Kidney (tissue), 14 donors: Measurements from ENCODE around the gene MYORG. TPM values are rescaled to one million over a fixed set of nuclear protein-coding genes. Genes with fewer than 3 reads are reported as not detected.

Experiments
- DNase-seq, 5 donors: peaks; one replicate each; pipeline ENCODE4 v3.0.0-alpha.2; 2013 to 2020
- FAIRE-seq: peaks from 2 replicates; lab custom pipeline; 2012; peaks lifted over from hg19 to GRCh38; lab: Jason Lieb, UNC
- H3K27ac ChIP-seq, 2 donors: one replicate each; pipeline ENCODE4 v1.7.0; 2013; ENCODE audit warnings: low read depth in 2 of 2, low read length in 2 of 2, inconsistent platforms in 1 of 2
- H3K27me3 ChIP-seq: one replicate; pipeline ENCODE4 v1.7.1; 2013; ENCODE audit warnings: low read length, inconsistent platforms; ENCODE audit not compliant: control insufficient read depth, insufficient read depth
- H3K36me3 ChIP-seq, 3 donors: one replicate each; pipeline versions ENCODE4 v1.7.0 to v1.7.1; 2013; ENCODE audit warnings: low read length in 3 of 3, control low read depth in 1 of 3, inconsistent platforms in 1 of 3; ENCODE audit not compliant: insufficient read depth in 3 of 3, control insufficient read depth in 2 of 3
- H3K4me1 ChIP-seq, 3 donors: one replicate each; pipeline versions ENCODE4 v1.7.0 to v1.7.1; 2013; ENCODE audit warnings: low read length in 3 of 3, inconsistent platforms in 1 of 3, low read depth in 1 of 3; ENCODE audit not compliant: control insufficient read depth in 2 of 3, insufficient read depth in 2 of 3
- H3K4me3 ChIP-seq, 3 donors: one replicate each; pipeline versions ENCODE4 v1.7.0 to v1.8.1; 2013; ENCODE audit warnings: low read length in 3 of 3, control low read depth in 1 of 3, inconsistent platforms in 1 of 3
- H3K9ac ChIP-seq, 3 donors: one replicate each; pipeline versions ENCODE4 v1.7.0 to v1.7.1; 2013; ENCODE audit warnings: low read length in 3 of 3, control low read depth in 1 of 3, inconsistent platforms in 1 of 3
- H3K9me3 ChIP-seq, 3 donors: one replicate each; pipeline versions ENCODE4 v1.7.0 to v1.7.1; 2013; ENCODE audit warnings: low read length in 3 of 3, control low read depth in 1 of 3, inconsistent platforms in 1 of 3; ENCODE audit not compliant: control insufficient read depth in 2 of 3, insufficient read depth in 1 of 3
- intact Hi-C: fragments of 100-400 bp; cut with DNase I; formaldehyde crosslinking; loops from one replicate; pipeline ENCODE4 v1.11.1; 2022
- polyA plus RNA-seq: library from polyadenylated mRNA; stranded (reverse); fragments of 350-450 nt; fragmentation: Illumina TruSeq; extraction: RNeasy Lipid Tissue Mini Kit (QIAGEN cat#74804); gene quantifications from one replicate; pipeline ENCODE4 v1.2.3, GENCODE V29; 2014; ENCODE audit warnings: low read depth, low replicate concordance; ENCODE audit not compliant: insufficient read depth
- total RNA-seq: library from RNA; stranded (reverse); fragmentation: NEBNext Ultra II Directional; extraction: Animal tissue kit (Norgen Biotek cat#: 25700); gene quantifications from one replicate; pipeline ENCODE4 v1.2.1, GENCODE V29; 2021
- TF ChIP-seq, protein P1 (sequence below): IDR thresholded peaks from 3 replicates; pipeline ENCODE4 v1.5.1; 2012; ENCODE audit warnings: mild to moderate bottlenecking, moderate library complexity, borderline replicate concordance; ENCODE audit not compliant: insufficient read depth; ENCODE audit errors: extremely low read depth
- donor health status: control.
- donor health status: control.
- donor health status: control.
- donor health status: control.
- donor health status: control.
- donor health status: DM: yes; HTN: yes; CAD: no.
- donor health status: Normal renal cell carcinoma (clear cell type).

MYORG gene
- total and polyA plus RNA-seq, 2 donors from 2014 or later = 8.1 to 13.5 TPM

DNA sequence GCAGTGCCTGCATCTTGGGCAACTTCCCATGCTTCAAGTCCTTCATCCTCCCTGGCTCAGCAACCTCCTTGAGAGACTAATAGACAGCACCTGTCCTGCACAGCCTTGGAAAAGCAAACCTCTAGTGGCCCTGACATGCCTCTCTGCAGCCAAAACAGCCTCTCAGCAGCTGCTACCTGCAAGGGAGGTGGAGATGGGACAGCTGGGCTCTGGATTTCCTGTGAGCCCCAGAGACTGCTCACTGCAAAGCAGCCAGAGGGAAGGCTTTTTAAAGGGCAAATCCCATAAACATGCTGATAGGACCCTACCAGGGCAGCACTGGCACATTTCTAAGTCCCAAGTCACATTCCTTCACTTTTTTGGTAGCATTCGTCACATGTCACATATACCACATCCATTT, 31.5 kb upstream of the MYORG start:
- TF ChIP-seq, protein P1, sequence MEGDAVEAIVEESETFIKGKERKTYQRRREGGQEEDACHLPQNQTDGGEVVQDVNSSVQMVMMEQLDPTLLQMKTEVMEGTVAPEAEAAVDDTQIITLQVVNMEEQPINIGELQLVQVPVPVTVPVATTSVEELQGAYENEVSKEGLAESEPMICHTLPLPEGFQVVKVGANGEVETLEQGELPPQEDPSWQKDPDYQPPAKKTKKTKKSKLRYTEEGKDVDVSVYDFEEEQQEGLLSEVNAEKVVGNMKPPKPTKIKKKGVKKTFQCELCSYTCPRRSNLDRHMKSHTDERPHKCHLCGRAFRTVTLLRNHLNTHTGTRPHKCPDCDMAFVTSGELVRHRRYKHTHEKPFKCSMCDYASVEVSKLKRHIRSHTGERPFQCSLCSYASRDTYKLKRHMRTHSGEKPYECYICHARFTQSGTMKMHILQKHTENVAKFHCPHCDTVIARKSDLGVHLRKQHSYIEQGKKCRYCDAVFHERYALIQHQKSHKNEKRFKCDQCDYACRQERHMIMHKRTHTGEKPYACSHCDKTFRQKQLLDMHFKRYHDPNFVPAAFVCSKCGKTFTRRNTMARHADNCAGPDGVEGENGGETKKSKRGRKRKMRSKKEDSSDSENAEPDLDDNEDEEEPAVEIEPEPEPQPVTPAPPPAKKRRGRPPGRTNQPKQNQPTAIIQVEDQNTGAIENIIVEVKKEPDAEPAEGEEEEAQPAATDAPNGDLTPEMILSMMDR = no peak
- intact Hi-C loops = no loop called here
- Histone ChIP-seq H3K27ac (no peak overlapping the region), H3K27me3 (no peaks in the 10 kb centered on the region), H3K9ac (no peak overlapping the region), H3K9me3 (no peaks in the 10 kb centered on the region), H3K4me3 (no peak overlapping the region), H3K4me1 (peaks cover 0 to 2% (median 0%) of the 10 kb centered on the region in 3 donors), H3K36me3 (no peaks in the 10 kb centered on the region)
- FAIRE-seq (no peak), DNase-seq (no peak)

DNA sequence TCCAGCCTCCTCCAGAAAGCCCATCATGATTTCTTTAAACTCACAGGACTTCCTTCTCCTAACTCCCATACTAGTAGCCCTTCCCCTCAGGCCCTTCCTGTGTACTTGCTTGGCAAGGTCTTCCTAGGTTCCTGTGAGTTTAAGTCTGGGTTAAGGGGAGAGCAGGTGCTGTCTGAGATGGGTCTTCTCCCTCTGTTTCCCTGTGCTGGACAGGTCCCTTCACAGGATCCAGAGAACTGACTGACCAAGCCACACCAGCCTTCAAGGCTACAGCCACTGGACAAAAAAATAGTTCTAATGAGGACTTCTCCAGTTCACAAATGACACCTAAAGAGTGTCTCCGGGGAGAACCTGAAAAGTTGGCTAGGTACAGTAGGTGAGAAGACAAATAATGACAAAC, 29.5 kb upstream of the MYORG start:
- no peaks in the 10 kb centered on the region for H3K27me3 ChIP-seq
- TF ChIP-seq, protein P1 = no peak
- intact Hi-C loops = no loop called here
- no peaks in the 10 kb centered on the region for H3K9me3 ChIP-seq
- peaks cover 0 to 2% (median 0%) of the 10 kb centered on the region in 3 donors for H3K4me1 ChIP-seq
- peaks cover 0 to 7% (median 0%) of the 10 kb centered on the region in 3 donors for H3K36me3 ChIP-seq
- DNase-seq (no peak), FAIRE-seq (no peak)
- no peak overlapping the region for H3K4me3 ChIP-seq
- H3K9ac ChIP-seq = no peak overlapping the region
- H3K27ac ChIP-seq = no peak overlapping the region

DNA sequence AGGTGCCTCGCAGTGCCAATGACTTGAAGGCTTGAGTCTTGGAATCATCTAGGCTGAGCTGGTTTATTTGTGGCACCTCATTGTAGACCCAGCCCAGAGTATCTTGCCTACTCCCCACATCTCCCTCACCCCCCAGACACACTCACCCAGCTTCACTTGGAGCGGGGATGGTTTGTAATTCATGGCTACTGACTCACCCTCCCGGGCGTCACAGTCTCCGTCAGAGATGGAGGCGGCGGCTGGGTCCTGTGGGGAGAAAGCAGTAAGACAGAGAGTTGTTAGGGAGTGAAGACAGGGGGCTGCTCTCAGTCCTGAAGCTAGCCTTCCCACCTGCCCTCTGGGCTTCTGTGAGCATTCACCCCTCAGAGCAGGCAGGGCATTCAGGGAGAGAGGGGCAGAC, 29.0 kb upstream of the MYORG start:
- TF ChIP-seq, protein P1 = no peak
- H3K4me1 ChIP-seq = peaks cover 0 to 2% (median 0%) of the 10 kb centered on the region in 3 donors
- DNase-seq (no peak), FAIRE-seq (no peak)
- no peaks in the 10 kb centered on the region for H3K27me3 ChIP-seq
- H3K36me3 ChIP-seq = peaks cover 0 to 7% (median 0%) of the 10 kb centered on the region in 3 donors
- no peak overlapping the region for H3K9ac ChIP-seq
- H3K4me3 ChIP-seq = no peak overlapping the region
- no peak overlapping the region for H3K27ac ChIP-seq
- no peaks in the 10 kb centered on the region for H3K9me3 ChIP-seq
- intact Hi-C loops = no loop called here
